SK-N-SH treated with all-trans-retinoic acid at 6 μM for 48 hours (cell line): ENCODE measurements around the gene KRT84.

Source experiments
- ATAC-seq: fragments of 200-7000 bp; cut with Tn5 transposase; 3 replicates; pipeline ENCODE4 v1.9.1; 2020; ENCODE audit warnings: mild to moderate bottlenecking, moderate library complexity
- ARNTL ChIP-seq: fragments of 450-650 bp; formaldehyde crosslinking; IDR thresholded peaks from 2 replicates; pipeline ENCODE4 v1.5.0; 2020; ENCODE audit warnings: low read depth, mild to moderate bottlenecking, moderate library complexity, borderline replicate concordance
- BACH2 ChIP-seq: fragments of 250-450 bp; sonication (Bioruptor Pico); IDR thresholded peaks from 2 replicates; pipeline ENCODE4 v1.9.0; 2021; ENCODE audit warnings: mild to moderate bottlenecking, borderline replicate concordance
- CSDC2 ChIP-seq: fragments of 250-450 bp; sonication (Bioruptor Pico); IDR thresholded peaks from 2 replicates; pipeline ENCODE4 v1.5.0; 2020; ENCODE audit warnings: mild to moderate bottlenecking, moderate library complexity
- CSRNP3 ChIP-seq: fragments of 250-450 bp; sonication (Bioruptor Pico); IDR thresholded peaks from 2 replicates; pipeline ENCODE4 v1.5.1; 2021; ENCODE audit warnings: mild to moderate bottlenecking, moderate library complexity
- GLIS3 ChIP-seq: fragments of 250-450 bp; sonication (Bioruptor Pico); IDR thresholded peaks from 2 replicates; pipeline ENCODE4 v1.5.0; 2020; ENCODE audit warnings: mild to moderate bottlenecking, moderate library complexity
- ISL1 ChIP-seq: fragments of 250-450 bp; sonication (Bioruptor Pico); IDR thresholded peaks from 2 replicates; pipeline ENCODE4 v2.1.2; 2022; ENCODE audit warnings: mild to moderate bottlenecking, moderate library complexity
- POU6F1 ChIP-seq: fragments of 250-450 bp; sonication (Bioruptor Pico); IDR thresholded peaks from 2 replicates; pipeline ENCODE4 v1.8.0; 2021; ENCODE audit warnings: low read depth, mild to moderate bottlenecking, moderate library complexity, borderline replicate concordance
- RARB ChIP-seq: fragments of 250-450 bp; sonication (Bioruptor Pico); IDR thresholded peaks from 2 replicates; pipeline ENCODE4 v1.8.0; 2021; ENCODE audit warnings: mild to moderate bottlenecking, moderate library complexity
- SNAI2 ChIP-seq: fragments of 250-450 bp; sonication (Bioruptor Pico); IDR thresholded peaks from 2 replicates; pipeline ENCODE4 v1.5.0; 2020; ENCODE audit warnings: mild to moderate bottlenecking, moderate library complexity
- TCF4 ChIP-seq: fragments of 250-450 bp; sonication (Bioruptor Pico); IDR thresholded peaks from 2 replicates; pipeline ENCODE4 v1.8.0; 2021; ENCODE audit warnings: mild to moderate bottlenecking, moderate library complexity, borderline replicate concordance
- TSHZ2 ChIP-seq: fragments of 250-450 bp; sonication (Bioruptor Pico); IDR thresholded peaks from 2 replicates; pipeline ENCODE4 v1.5.0; 2020; ENCODE audit warnings: mild to moderate bottlenecking, moderate library complexity
- ZC3H10 ChIP-seq: fragments of 250-450 bp; sonication (Bioruptor Pico); IDR thresholded peaks from 2 replicates; pipeline ENCODE4 v1.5.1; 2021; ENCODE audit warnings: mild to moderate bottlenecking, moderate library complexity
- ZFP30 ChIP-seq: fragments of 450-650 bp; formaldehyde crosslinking; IDR thresholded peaks from 2 replicates; pipeline ENCODE4 v1.5.0; 2022; ENCODE audit warnings: mild to moderate bottlenecking, moderate library complexity
- ZNF565 ChIP-seq: fragments of 450-650 bp; formaldehyde crosslinking; conservative IDR thresholded peaks from 2 replicates; pipeline ENCODE4 v1.5.0; 2020; ENCODE audit warnings: low read depth, mild to moderate bottlenecking, moderate library complexity
- ZNF70 ChIP-seq: fragments of 450-650 bp; formaldehyde crosslinking; IDR thresholded peaks from 2 replicates; pipeline ENCODE4 v1.5.0; 2020; ENCODE audit warnings: mild to moderate bottlenecking, moderate library complexity
- ZNF8 ChIP-seq: fragments of 450-650 bp; formaldehyde crosslinking; IDR thresholded peaks from 2 replicates; pipeline ENCODE4 v1.5.0; 2020; ENCODE audit warnings: mild to moderate bottlenecking, moderate library complexity
- TF ChIP-seq, protein P1 (sequence below): fragments of 250-450 bp; sonication (Bioruptor Pico); IDR thresholded peaks from 2 replicates; pipeline ENCODE4 v1.5.1; 2020; ENCODE audit warnings: low read depth, mild to moderate bottlenecking, moderate library complexity
- TF ChIP-seq, protein P2 (sequence below): fragments of 250-450 bp; sonication (Bioruptor Pico); IDR thresholded peaks from 2 replicates; pipeline ENCODE4 v1.8.0; 2020; ENCODE audit warnings: mild to moderate bottlenecking, moderate library complexity, borderline replicate concordance

Gene KRT84

GRCh38 chr12:52364061-52364460, 21.4 kb downstream of the KRT84 start:
- no peak for ATAC-seq
- TF ChIP-seq, protein P1, sequence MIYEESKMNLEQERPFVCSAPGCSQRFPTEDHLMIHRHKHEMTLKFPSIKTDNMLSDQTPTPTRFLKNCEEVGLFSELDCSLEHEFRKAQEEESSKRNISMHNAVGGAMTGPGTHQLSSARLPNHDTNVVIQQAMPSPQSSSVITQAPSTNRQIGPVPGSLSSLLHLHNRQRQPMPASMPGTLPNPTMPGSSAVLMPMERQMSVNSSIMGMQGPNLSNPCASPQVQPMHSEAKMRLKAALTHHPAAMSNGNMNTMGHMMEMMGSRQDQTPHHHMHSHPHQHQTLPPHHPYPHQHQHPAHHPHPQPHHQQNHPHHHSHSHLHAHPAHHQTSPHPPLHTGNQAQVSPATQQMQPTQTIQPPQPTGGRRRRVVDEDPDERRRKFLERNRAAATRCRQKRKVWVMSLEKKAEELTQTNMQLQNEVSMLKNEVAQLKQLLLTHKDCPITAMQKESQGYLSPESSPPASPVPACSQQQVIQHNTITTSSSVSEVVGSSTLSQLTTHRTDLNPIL: no peak
- TF ChIP-seq ISL1 (CRISPR knock-in tag) (no peak), ZC3H10 (CRISPR knock-in tag) (no peak), GLIS3 (CRISPR knock-in tag) (no peak), CSRNP3 (CRISPR knock-in tag) (no peak), POU6F1 (CRISPR knock-in tag) (no peak), CSDC2 (CRISPR knock-in tag) (no peak)
- TF ChIP-seq, all 23 proteins: peak for 0

GRCh38 chr12:52363111-52363679, 22.3 kb downstream of the KRT84 start:
- ATAC-seq: no peak

GRCh38 chr12:52362118-52362726, 23.2 kb downstream of the KRT84 start:
- TF ChIP-seq, protein P1: no peak
- TF ChIP-seq ZNF70 (no peak), SNAI2 (CRISPR knock-in tag) (no peak), ARNTL (CRISPR knock-in tag) (no peak), RARB (no peak), TCF4 (CRISPR knock-in tag) (no peak), ISL1 (CRISPR knock-in tag) (no peak), BACH2 (no peak), ZNF565 (CRISPR knock-in tag) (no peak), TSHZ2 (CRISPR knock-in tag) (no peak), CSDC2 (CRISPR knock-in tag) (no peak), ZFP30 (CRISPR knock-in tag) (no peak), ZNF8 (CRISPR knock-in tag) (no peak)
- TF ChIP-seq, protein P2, sequence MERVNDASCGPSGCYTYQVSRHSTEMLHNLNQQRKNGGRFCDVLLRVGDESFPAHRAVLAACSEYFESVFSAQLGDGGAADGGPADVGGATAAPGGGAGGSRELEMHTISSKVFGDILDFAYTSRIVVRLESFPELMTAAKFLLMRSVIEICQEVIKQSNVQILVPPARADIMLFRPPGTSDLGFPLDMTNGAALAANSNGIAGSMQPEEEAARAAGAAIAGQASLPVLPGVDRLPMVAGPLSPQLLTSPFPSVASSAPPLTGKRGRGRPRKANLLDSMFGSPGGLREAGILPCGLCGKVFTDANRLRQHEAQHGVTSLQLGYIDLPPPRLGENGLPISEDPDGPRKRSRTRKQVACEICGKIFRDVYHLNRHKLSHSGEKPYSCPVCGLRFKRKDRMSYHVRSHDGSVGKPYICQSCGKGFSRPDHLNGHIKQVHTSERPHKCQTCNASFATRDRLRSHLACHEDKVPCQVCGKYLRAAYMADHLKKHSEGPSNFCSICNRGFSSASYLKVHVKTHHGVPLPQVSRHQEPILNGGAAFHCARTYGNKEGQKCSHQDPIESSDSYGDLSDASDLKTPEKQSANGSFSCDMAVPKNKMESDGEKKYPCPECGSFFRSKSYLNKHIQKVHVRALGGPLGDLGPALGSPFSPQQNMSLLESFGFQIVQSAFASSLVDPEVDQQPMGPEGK (CRISPR knock-in tag): no peak
- ATAC-seq: 0 out of 3 replicates have a peak, but pooled peaks have one; percentile 21

More at GRCh38 chr12:52363111-52363679, 22.3 kb downstream of the KRT84 start:
- TF ChIP-seq POU6F1 (CRISPR knock-in tag): no peak
